Stimulated activated CD8-positive, alpha-beta memory T cell treated with anti-CD3 and anti-CD28 coated beads, Interleukin-15, amount 100 ng/mL, for 48 hours (primary cell): ENCODE data around the gene CENPM.
"Not testable (repeated sequence)": the region's sequence is repeated elsewhere in the genome, so short reads cannot be mapped to it uniquely, and the experiment has no call there.

Experiments used
- DNase-seq, 2 donors: peaks; one replicate each; pipeline ENCODE4 v3.0.0-alpha.2; 2020; ENCODE audit warnings: low read depth in 2 of 2

The CENPM gene

GRCh38 chr22:41966607-41967240 lies 19.8 kb upstream of the CENPM start:
- DNase-seq: no peak

GRCh38 chr22:41966225-41966606 lies 19.3 kb upstream of the CENPM start:
- DNase-seq: no peak

- no peak for DNase-seq
These were observed 17.1 kb upstream of the CENPM start for GRCh38 chr22:41964112-41964491.

- DNase-seq: no peak
These were observed 16.6 kb upstream of the CENPM start for GRCh38 chr22:41963453-41964111.

GRCh38 chr22:41957941-41958556 lies 11.1 kb upstream of the CENPM start:
- no peak for DNase-seq

- no peak for DNase-seq
These were observed 5.8 kb upstream of the CENPM start for GRCh38 chr22:41952713-41953112.

GRCh38 chr22:41951898-41952474 lies 5.0 kb upstream of the CENPM start, which contains the start of gene SMIM45:
Gene SMIM45 (plus strand): TSS chr22:41952150.
- DNase-seq: no peak

GRCh38 chr22:41949297-41949965 lies 2.5 kb upstream of the CENPM start:
- DNase-seq: no peak

- not testable (repeated sequence) for DNase-seq
These were observed 2.0 kb upstream of the CENPM start for GRCh38 chr22:41948928-41949296.

GRCh38 chr22:41948142-41948541 lies 1.2 kb upstream of the CENPM start:
- no peak for DNase-seq

- DNase-seq: no peak
These were observed 600 bp upstream of the CENPM start for GRCh38 chr22:41947424-41948080.

- DNase-seq: no peak
These were observed 3.2 kb downstream of the CENPM start for GRCh38 chr22:41943661-41944209.

- peak; percentile 68 to 69 for DNase-seq
These were observed 5.9 kb downstream of the CENPM start for GRCh38 chr22:41940832-41941765.

- DNase-seq: peak; percentile 90
These were observed 6.7 kb downstream of the CENPM start for GRCh38 chr22:41939981-41940831.

- DNase-seq: no peak
These were observed 10.1 kb downstream of the CENPM start for GRCh38 chr22:41936894-41937169.

GRCh38 chr22:41935509-41935908 lies 11.4 kb downstream of the CENPM start:
- DNase-seq: no peak

- no peak for DNase-seq
These were observed 12.0 kb downstream of the CENPM start for GRCh38 chr22:41935015-41935351.

- no peak for DNase-seq
These were observed 12.5 kb downstream of the CENPM start for GRCh38 chr22:41934284-41935014.
